HK-2 (cell line): ENCODE measurements around the gene TNFSF12.
A peak's percentile ranks its signal among the peaks of the same experiment; 100 is the strongest.

Experiments used
- DNase-seq: peaks from one replicate; pipeline ENCODE4 v3.0.0-alpha.2; 2018; ENCODE audit not compliant: unreplicated experiment

Gene TNFSF12

GRCh38 chr17:7569571-7569970 lies 20.7 kb downstream of the TNFSF12 start:
- DNase-seq: no peak

DNA sequence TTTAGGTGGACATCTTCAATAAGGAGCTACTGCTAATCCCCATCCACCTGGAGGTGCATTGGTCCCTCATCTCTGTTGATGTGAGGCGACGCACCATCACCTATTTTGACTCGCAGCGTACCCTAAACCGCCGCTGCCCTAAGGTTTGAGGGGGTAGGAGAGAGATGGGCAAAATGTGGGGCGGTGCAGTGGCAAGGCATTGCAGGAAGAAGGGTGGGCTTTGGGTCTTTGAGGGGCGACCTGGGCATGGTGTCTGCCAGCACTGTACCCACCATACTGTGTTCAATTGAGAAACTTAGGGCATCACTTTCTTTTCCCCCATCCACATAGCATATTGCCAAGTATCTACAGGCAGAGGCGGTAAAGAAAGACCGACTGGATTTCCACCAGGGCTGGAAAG lies 21.5 kb downstream of the TNFSF12 start:
- DNase-seq: no peak

DNA sequence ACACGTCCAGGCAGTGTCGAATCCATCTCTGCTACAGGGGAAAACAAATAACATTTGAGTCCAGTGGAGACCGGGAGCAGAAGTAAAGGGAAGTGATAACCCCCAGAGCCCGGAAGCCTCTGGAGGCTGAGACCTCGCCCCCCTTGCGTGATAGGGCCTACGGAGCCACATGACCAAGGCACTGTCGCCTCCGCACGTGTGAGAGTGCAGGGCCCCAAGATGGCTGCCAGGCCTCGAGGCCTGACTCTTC lies 23.4 kb downstream of the TNFSF12 start:
- no peak for DNase-seq

DNA sequence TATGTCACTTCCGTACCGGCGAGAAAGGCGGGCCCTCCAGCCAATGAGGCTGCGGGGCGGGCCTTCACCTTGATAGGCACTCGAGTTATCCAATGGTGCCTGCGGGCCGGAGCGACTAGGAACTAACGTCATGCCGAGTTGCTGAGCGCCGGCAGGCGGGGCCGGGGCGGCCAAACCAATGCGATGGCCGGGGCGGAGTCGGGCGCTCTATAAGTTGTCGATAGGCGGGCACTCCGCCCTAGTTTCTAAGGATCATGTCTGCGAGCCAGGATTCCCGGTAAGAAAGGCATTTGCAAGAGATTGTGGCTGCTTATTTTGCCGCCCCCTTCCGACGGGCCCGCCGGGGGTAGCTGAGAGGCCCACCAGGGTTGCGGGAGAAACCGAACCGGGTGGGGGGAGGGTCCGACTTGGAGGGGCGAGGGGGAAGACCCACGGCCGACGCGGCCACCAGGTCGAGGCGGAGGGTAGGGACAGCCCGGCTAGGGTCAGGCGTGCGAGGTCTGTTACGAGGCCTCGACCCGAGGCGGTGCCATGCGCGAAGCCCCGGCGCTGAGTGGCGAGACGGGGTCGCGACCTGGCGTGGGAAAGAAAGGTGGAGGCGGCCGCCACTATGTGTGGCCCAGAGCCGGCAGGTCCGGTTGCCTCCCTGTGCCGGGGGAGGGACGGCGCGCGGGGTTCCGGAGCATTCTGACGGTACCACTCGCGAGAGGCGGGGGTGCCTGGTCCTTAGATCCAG lies 23.9 kb downstream of the TNFSF12 start:
- peak; percentile 100 for DNase-seq

DNA sequence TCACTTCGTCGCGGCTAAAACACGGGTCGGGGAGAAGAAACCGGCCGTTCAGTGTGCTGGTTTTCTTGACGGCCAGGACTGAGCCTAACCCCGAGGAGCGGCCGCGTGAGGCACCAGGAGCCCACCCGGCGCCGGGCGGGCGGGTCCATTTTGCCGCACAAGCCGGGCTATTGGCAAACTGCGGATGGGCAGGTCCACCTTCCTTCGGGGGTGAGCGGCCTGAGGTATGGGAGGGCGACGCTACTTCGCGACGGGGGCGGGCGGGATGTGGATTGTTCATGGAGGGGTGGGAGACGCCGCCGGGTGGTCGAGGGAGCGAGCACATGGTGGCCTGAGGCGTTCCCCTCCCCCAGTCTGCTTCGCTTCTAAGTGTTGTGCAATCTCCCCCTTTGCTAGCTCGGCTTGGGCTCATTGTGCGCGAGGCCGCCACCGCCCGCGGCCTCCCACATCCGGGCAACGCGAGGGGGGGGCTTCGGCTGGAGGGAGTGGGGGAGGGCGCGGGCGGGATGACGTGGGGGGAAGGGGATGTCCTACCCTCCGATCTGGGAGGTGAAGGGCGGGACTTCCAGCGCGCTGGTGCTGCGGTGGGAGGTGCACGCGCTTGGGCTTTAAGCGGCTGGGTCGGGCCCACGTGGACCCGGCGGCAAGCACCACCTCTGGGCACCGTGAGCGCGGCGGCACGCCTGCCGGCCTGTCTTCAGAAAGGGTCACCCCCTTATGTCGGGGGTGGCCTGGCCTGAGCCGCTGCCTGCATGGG lies 24.6 kb downstream of the TNFSF12 start:
- peak; percentile 87 for DNase-seq

DNA sequence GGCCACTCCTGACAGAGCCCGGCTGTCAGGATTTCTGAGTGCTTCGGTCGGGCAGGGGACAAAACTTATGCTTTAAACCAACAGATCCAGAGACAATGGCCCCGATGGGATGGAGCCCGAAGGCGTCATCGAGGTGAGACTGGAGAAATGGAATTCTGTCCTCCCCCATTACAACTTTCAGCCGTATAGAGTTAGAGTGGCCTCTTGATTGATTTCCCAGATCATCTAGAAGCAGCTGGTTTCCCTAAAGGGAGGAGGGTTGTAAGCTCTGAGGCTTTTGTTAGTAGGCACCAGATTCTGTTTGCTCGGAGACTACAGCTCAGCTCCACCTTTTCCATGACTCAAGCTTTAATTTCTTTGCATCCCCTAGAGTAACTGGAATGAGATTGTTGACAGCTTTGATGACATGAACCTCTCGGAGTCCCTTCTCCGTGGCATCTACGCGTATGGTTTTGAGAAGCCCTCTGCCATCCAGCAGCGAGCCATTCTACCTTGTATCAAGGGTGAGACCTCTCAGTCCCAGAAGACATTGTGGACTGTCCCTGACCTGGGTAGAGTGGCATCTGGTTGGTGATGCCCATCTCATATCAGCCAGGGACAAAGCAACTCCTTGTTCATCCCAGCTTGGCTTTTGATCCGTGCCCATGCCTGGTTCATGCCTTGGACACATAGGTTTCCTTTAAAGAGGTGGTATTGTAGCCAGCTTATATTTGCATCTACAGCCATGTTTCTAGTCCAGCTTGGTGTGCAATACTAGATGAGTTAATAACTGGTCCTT lies 25.5 kb downstream of the TNFSF12 start:
- DNase-seq: no peak

- DNase-seq: no peak
Measured at GRCh38 chr17:7575481-7575883, 26.6 kb downstream of the TNFSF12 start.

DNA sequence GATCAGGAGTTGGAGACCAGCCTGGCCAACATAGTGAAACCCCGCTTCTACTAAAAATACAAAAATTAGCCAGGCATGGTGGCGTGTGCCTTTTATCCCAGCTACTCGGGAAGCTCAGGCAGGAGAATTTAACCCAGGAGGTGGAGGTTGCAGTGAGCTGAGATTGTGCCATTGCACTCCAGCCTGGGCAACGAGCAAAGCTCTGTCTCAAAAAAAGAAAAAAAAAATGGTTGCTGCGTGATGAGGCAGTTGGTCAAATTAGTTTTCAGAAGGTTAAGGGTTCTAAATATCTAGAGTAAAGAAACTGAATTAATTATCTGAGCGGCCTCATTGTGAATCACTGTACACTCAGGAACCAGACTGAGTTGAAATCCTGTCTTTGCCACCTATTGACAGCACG lies 27.1 kb downstream of the TNFSF12 start:
- no peak for DNase-seq

- DNase-seq: no peak
Measured at GRCh38 chr17:7576432-7576937, 27.6 kb downstream of the TNFSF12 start.

GRCh38 chr17:7577327-7578199 lies 28.7 kb downstream of the TNFSF12 start:
- no peak for DNase-seq

DNA sequence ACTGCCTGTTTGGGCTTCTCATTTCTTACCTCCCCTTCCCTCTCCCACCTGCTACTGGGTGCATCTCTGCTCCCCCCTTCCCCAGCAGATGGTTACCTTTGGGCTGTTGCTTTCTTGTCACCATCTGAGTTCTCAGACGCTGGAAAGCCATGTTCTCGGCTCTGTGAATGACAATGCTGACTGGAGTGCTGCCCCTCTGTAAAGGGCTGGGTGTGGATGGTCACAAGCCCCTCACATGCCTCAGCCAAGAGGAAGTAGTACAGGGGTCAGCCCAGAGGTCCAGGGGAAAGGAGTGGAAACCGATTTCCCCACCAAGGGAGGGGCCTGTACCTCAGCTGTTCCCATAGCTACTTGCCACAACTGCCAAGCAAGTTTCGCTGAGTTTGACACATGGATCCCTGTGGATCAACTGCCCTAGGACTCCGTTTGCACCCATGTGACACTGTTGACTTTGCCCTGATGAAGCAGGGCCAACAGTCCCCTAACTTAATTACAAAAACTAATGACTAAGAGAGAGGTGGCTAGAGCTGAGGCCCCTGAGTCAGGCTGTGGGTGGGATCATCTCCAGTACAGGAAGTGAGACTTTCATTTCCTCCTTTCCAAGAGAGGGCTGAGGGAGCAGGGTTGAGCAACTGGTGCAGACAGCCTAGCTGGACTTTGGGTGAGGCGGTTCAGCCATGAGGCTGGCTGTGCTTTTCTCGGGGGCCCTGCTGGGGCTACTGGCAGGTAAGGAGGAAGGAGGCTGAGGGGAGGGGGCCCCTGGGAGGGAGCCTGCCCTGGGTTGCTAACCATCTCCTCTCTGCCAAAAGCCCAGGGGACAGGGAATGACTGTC lies 30.4 kb downstream of the TNFSF12 start, which contains the start of gene CD68:
Gene CD68, plus strand, starts transcription at position 638 of the 833 bp plus-strand sequence. Its CDS starts 40 bp downstream, at position 678.
- DNase-seq: peak; percentile 87

DNA sequence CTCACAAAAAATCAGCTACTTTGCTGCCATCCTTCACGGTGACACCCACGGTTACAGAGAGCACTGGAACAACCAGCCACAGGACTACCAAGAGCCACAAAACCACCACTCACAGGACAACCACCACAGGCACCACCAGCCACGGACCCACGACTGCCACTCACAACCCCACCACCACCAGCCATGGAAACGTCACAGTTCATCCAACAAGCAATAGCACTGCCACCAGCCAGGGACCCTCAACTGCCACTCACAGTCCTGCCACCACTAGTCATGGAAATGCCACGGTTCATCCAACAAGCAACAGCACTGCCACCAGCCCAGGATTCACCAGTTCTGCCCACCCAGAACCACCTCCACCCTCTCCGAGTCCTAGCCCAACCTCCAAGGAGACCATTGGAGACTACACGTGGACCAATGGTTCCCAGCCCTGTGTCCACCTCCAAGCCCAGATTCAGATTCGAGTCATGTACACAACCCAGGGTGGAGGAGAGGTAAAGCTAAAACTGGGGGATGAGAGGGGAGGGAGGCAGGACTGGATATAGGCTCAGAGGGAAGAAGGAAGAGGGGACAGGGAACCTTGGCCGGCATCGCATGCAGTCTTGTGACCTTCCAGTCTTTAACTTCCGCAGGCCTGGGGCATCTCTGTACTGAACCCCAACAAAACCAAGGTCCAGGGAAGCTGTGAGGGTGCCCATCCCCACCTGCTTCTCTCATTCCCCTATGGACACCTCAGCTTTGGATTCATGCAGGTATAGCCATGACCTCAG lies 31.2 kb downstream of the TNFSF12 start:
- DNase-seq: no peak

DNA sequence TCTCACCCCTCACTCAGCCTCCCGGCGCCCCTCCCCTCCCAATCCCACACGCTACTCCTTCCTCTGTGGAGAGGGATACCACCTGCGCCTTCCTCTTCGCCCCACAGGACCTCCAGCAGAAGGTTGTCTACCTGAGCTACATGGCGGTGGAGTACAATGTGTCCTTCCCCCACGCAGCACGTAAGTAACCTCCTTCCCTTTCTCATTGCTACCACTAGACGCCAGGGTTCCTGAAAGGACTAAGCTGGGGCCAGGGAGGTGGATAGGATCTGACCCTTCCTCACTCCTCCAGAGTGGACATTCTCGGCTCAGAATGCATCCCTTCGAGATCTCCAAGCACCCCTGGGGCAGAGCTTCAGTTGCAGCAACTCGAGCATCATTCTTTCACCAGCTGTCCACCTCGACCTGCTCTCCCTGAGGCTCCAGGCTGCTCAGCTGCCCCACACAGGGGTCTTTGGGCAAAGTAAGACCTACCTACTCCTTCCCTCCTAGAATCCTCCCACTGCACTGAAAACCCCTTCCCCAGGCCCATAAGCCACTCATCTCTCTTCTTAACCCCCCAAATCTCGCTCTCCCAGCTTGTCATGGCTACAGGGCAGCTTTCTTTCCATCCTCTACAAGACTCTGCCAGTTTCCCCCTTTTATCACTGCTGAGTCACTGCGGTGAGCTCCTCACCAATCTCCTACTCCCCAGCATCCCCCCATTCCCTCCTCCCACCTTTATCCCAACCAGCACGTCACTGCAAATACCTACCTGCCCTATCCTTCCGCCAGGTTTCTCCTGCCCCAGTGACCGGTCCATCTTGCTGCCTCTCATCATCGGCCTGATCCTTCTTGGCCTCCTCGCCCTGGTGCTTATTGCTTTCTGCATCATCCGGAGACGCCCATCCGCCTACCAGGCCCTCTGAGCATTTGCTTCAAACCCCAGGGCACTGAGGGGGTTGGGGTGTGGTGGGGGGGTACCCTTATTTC lies 32.0 kb downstream of the TNFSF12 start:
- DNase-seq: no peak

- DNase-seq: no peak
Measured at GRCh38 chr17:7582396-7583252, 33.8 kb downstream of the TNFSF12 start.

DNA sequence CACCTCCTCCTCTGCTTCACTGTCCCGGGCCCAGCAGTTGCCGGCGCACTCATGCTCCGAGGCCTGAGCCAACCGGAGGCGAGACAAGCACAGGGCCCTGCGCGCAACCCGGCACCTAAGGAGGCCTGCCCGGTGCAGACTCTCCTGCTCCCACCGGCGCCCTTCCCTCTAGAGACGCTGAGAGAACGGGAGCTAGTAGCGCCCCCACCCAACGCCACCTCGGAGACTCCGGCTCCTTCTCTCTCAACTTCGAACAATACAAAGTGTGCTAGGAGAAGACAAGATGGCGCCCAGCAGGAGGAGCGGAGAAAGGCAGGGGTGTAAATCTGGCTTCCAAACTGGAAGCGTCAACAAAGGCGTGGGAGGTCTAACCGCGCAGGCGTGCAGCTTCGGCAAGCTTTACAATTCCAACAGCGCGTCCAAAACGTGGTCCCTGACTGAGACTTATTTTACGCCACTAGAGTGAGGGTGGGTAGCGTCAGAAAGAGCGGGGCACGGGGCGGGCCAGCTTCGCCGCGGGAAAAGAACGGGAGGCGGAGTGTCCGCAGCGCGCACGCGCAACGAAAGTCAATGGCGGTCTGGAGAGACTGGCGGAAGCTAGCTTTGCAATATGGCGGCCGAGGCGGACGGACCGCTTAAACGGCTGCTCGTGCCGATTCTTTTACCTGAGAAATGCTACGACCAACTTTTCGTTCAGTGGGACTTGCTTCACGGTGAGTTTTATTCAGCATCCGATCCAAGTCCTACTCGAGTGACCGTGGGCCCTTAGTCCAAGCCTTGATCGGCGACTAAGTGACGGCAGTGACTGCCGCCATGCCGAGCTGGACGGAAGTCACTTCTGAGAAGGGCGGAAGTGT lies 34.6 kb downstream of the TNFSF12 start, which contains the start of gene MPDU1:
Gene MPDU1, plus strand, starts transcription at position 600 of the 857 bp plus-strand sequence. Its CDS starts 11 bp downstream, at position 611.
- DNase-seq: peak; percentile 97

- DNase-seq: no peak
Measured at GRCh38 chr17:7586673-7587419, 38.0 kb downstream of the TNFSF12 start.
